GM21367 (cell line): Measurements from ENCODE around the gene RACGAP1.
"Not testable (repeated sequence)": the region's sequence is repeated elsewhere in the genome, so short reads cannot be mapped to it uniquely, and the experiment has no call there.

Source experiments
- ATAC-seq: cut with Tn5 transposase; IDR thresholded peaks from one replicate; pipeline ENCODE4 v1.9.1; 2021; ENCODE audit not compliant: unreplicated experiment

The RACGAP1 gene

GRCh38 chr12:49990273-49990672, 35.0 kb downstream of the RACGAP1 start:
- ATAC-seq: no peak

GRCh38 chr12:49989400-49989799, 35.9 kb downstream of the RACGAP1 start:
- not testable (repeated sequence) for ATAC-seq

- no peak for ATAC-seq
Observed at GRCh38 chr12:49987625-49988303, 37.5 kb downstream of the RACGAP1 start.

GRCh38 chr12:49986476-49986875, 38.8 kb downstream of the RACGAP1 start:
- ATAC-seq: not testable (repeated sequence)

- ATAC-seq: no peak
Observed at GRCh38 chr12:49985981-49986380, 39.3 kb downstream of the RACGAP1 start.

- no peak for ATAC-seq
Observed at GRCh38 chr12:49984476-49985359, 40.6 kb downstream of the RACGAP1 start.

GRCh38 chr12:49983892-49984291, 41.4 kb downstream of the RACGAP1 start:
- no peak for ATAC-seq

GRCh38 chr12:49982246-49983087, 42.8 kb downstream of the RACGAP1 start:
- ATAC-seq: no peak

- ATAC-seq: no peak
Observed at GRCh38 chr12:49980501-49981349, 44.6 kb downstream of the RACGAP1 start.

GRCh38 chr12:49979791-49980190, 45.5 kb downstream of the RACGAP1 start:
- ATAC-seq: no peak

- ATAC-seq: no peak
Observed at GRCh38 chr12:49979016-49979586, 46.2 kb downstream of the RACGAP1 start.

- ATAC-seq: no peak
Observed at GRCh38 chr12:49978125-49978524, 47.2 kb downstream of the RACGAP1 start.

GRCh38 chr12:49976557-49976956, 48.7 kb downstream of the RACGAP1 start:
- ATAC-seq: no peak

- ATAC-seq: no peak
Observed at GRCh38 chr12:49975318-49975761, 50.0 kb downstream of the RACGAP1 start.

GRCh38 chr12:49974677-49975317, 50.5 kb downstream of the RACGAP1 start:
- ATAC-seq: no peak

- ATAC-seq: no peak
Observed at GRCh38 chr12:49974231-49974675, 51.0 kb downstream of the RACGAP1 start.

- ATAC-seq: no peak
Observed at GRCh38 chr12:49973361-49973830, 51.9 kb downstream of the RACGAP1 start.

GRCh38 chr12:49972641-49973360, 52.5 kb downstream of the RACGAP1 start, which contains the start of gene AQP6:
Gene AQP6 (plus strand): TSS chr12:49972947. CDS start chr12:49973174, 227 bp downstream.
- no peak for ATAC-seq
